ENCODE results near the gene ART4.

Gene ART4

GRCh38 chr12:14852880-14853279, 9.6 kb upstream of the ART4 start:
- no peak overlapping the region for H2AFZ ChIP-seq (ENCODE audit: low read depth, low read length)
- H2BK15ac ChIP-seq (ENCODE audit: low read depth, poor library complexity, severe bottlenecking): no peak overlapping the region
- no peak overlapping the region for H3K4me2 ChIP-seq (ENCODE audit: low read length, poor library complexity, severe bottlenecking)
- no peak overlapping the region for H3K14ac ChIP-seq (ENCODE audit: low read length in 2 of 2)
- H3K23ac ChIP-seq (ENCODE audit: low read length in 2 of 2): no peak overlapping the region
- H3K9ac ChIP-seq (ENCODE audit: low read length): no peak overlapping the region
- H3K36me3 ChIP-seq (ENCODE audit: control insufficient read depth in 1 of 2, insufficient read depth in 2 of 2, low read depth in 1 of 2, low read length in 2 of 2): no peaks in the 10 kb centered on the region
- H3K4me3 ChIP-seq (ENCODE audit: insufficient read depth in 1 of 2, low read depth in 1 of 2, low read length in 2 of 2): no peak overlapping the region
- H4K8ac ChIP-seq (ENCODE audit: low read length): no peak overlapping the region
- no peak overlapping the region for H2BK5ac ChIP-seq (ENCODE audit: low read depth, low read length, poor library complexity, severe bottlenecking)
- H2AK5ac ChIP-seq (ENCODE audit: low read length, severe bottlenecking): no peak overlapping the region
- no peak overlapping the region for H3K27ac ChIP-seq (ENCODE audit: low read length, poor library complexity, severe bottlenecking)
- no peak for DNase-seq
- H3K4ac ChIP-seq (ENCODE audit: low read depth in 1 of 2, low read length in 2 of 2): no peak overlapping the region
- H3K4me1 ChIP-seq (ENCODE audit: control insufficient read depth, insufficient read depth, low read depth, low read length): no peaks in the 10 kb centered on the region
- no peak overlapping the region for H4K91ac ChIP-seq (ENCODE audit: low read length)
- H2BK12ac ChIP-seq (ENCODE audit: low read length in 2 of 2): no peak overlapping the region
- H3K79me1 ChIP-seq (replicated peaks; ENCODE audit: low read length, poor library complexity, severe bottlenecking): no peaks in the 10 kb centered on the region
- H3K18ac ChIP-seq (ENCODE audit: low read depth in 1 of 2, low read length in 2 of 2): no peak overlapping the region
- no peaks in the 10 kb centered on the region for H3K27me3 ChIP-seq (ENCODE audit: control insufficient read depth in 1 of 2, insufficient read depth in 1 of 2, low read length in 2 of 2)
- H3K9me3 ChIP-seq (ENCODE audit: control insufficient read depth, low read length): no peaks in the 10 kb centered on the region
- H2BK120ac ChIP-seq (ENCODE audit: low read depth, low read length): no peak overlapping the region

GRCh38 chr12:14850929-14851663, 7.8 kb upstream of the ART4 start:
- DNase-seq: no peak
- H3K18ac ChIP-seq (ENCODE audit: low read depth in 1 of 2, low read length in 2 of 2): no peak overlapping the region
- no peak overlapping the region for H3K4me3 ChIP-seq (ENCODE audit: insufficient read depth in 1 of 2, low read depth in 1 of 2, low read length in 2 of 2)
- no peak overlapping the region for H4K8ac ChIP-seq (ENCODE audit: low read length)
- H3K4me1 ChIP-seq (ENCODE audit: control insufficient read depth, insufficient read depth, low read depth, low read length): no peaks in the 10 kb centered on the region
- H2BK5ac ChIP-seq (ENCODE audit: low read depth, low read length, poor library complexity, severe bottlenecking): no peak overlapping the region
- H2AFZ ChIP-seq (ENCODE audit: low read depth, low read length): no peak overlapping the region
- no peak overlapping the region for H2BK12ac ChIP-seq (ENCODE audit: low read length in 2 of 2)
- no peaks in the 10 kb centered on the region for H3K27me3 ChIP-seq (ENCODE audit: control insufficient read depth in 1 of 2, insufficient read depth in 1 of 2, low read length in 2 of 2)
- no peak overlapping the region for H3K14ac ChIP-seq (ENCODE audit: low read length in 2 of 2)
- H3K4ac ChIP-seq (ENCODE audit: low read depth in 1 of 2, low read length in 2 of 2): peak overlapping the region in 1 of 2 experiments; percentile 53
- no peak overlapping the region for H3K27ac ChIP-seq (ENCODE audit: low read length, poor library complexity, severe bottlenecking)
- H3K9ac ChIP-seq (ENCODE audit: low read length): no peak overlapping the region
- no peaks in the 10 kb centered on the region for H3K9me3 ChIP-seq (ENCODE audit: control insufficient read depth, low read length)
- H3K23ac ChIP-seq (ENCODE audit: low read length in 2 of 2): no peak overlapping the region
- no peaks in the 10 kb centered on the region for H3K36me3 ChIP-seq (ENCODE audit: control insufficient read depth in 1 of 2, insufficient read depth in 2 of 2, low read depth in 1 of 2, low read length in 2 of 2)
- no peak overlapping the region for H4K91ac ChIP-seq (ENCODE audit: low read length)
- no peak overlapping the region for H2BK120ac ChIP-seq (ENCODE audit: low read depth, low read length)
- 100% methylated on average over 1 of the region's 1 CpG for WGBS
- no peaks in the 10 kb centered on the region for H3K79me1 ChIP-seq (replicated peaks; ENCODE audit: low read length, poor library complexity, severe bottlenecking)
- H2BK15ac ChIP-seq (ENCODE audit: low read depth, poor library complexity, severe bottlenecking): no peak overlapping the region
- no peak overlapping the region for H2AK5ac ChIP-seq (ENCODE audit: low read length, severe bottlenecking)
- H3K4me2 ChIP-seq (ENCODE audit: low read length, poor library complexity, severe bottlenecking): no peak overlapping the region

DNA sequence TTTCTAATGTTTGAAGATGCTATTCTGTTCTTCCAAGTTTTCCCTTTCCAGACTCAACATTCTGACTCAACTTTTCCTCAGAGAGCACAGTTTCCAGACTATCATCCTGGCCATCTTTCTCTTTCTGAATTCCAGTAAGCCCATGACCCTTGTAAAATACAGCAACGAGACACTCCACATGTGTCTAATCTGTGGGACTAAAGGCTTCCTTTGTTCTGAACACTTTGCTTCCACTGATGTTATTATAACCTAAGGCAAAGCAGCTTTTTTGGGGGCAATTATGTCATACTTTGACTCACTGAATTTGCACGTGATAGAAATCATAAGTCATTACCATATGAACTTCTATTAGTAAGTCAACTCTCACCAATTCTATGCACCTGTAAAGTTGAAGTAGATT, 6.3 kb upstream of the ART4 start:
- no peak overlapping the region for H3K9ac ChIP-seq (ENCODE audit: low read length)
- no peaks in the 10 kb centered on the region for H3K9me3 ChIP-seq (ENCODE audit: control insufficient read depth, low read length)
- H3K23ac ChIP-seq (ENCODE audit: low read length in 2 of 2): no peak overlapping the region
- no peaks in the 10 kb centered on the region for H3K4me1 ChIP-seq (ENCODE audit: control insufficient read depth, insufficient read depth, low read depth, low read length)
- H3K18ac ChIP-seq (ENCODE audit: low read depth in 1 of 2, low read length in 2 of 2): no peak overlapping the region
- H2BK5ac ChIP-seq (ENCODE audit: low read depth, low read length, poor library complexity, severe bottlenecking): no peak overlapping the region
- H3K4me3 ChIP-seq (ENCODE audit: insufficient read depth in 1 of 2, low read depth in 1 of 2, low read length in 2 of 2): no peak overlapping the region
- no peak overlapping the region for H4K8ac ChIP-seq (ENCODE audit: low read length)
- no peak overlapping the region for H2AK5ac ChIP-seq (ENCODE audit: low read length, severe bottlenecking)
- H2AFZ ChIP-seq (ENCODE audit: low read depth, low read length): no peak overlapping the region
- WGBS: 60% methylated on average over 1 of the region's 2 CpGs
- H2BK120ac ChIP-seq (ENCODE audit: low read depth, low read length): no peak overlapping the region
- no peaks in the 10 kb centered on the region for H3K36me3 ChIP-seq (ENCODE audit: control insufficient read depth in 1 of 2, insufficient read depth in 2 of 2, low read depth in 1 of 2, low read length in 2 of 2)
- H3K4me2 ChIP-seq (ENCODE audit: low read length, poor library complexity, severe bottlenecking): no peak overlapping the region
- no peak overlapping the region for H3K14ac ChIP-seq (ENCODE audit: low read length in 2 of 2)
- H3K27ac ChIP-seq (ENCODE audit: low read length, poor library complexity, severe bottlenecking): no peak overlapping the region
- no peaks in the 10 kb centered on the region for H3K27me3 ChIP-seq (ENCODE audit: control insufficient read depth in 1 of 2, insufficient read depth in 1 of 2, low read length in 2 of 2)
- no peak overlapping the region for H4K91ac ChIP-seq (ENCODE audit: low read length)
- DNase-seq: no peak
- H2BK15ac ChIP-seq (ENCODE audit: low read depth, poor library complexity, severe bottlenecking): no peak overlapping the region
- no peak overlapping the region for H3K4ac ChIP-seq (ENCODE audit: low read depth in 1 of 2, low read length in 2 of 2)
- H3K79me1 ChIP-seq (replicated peaks; ENCODE audit: low read length, poor library complexity, severe bottlenecking): no peaks in the 10 kb centered on the region
- no peak overlapping the region for H2BK12ac ChIP-seq (ENCODE audit: low read length in 2 of 2)

DNA sequence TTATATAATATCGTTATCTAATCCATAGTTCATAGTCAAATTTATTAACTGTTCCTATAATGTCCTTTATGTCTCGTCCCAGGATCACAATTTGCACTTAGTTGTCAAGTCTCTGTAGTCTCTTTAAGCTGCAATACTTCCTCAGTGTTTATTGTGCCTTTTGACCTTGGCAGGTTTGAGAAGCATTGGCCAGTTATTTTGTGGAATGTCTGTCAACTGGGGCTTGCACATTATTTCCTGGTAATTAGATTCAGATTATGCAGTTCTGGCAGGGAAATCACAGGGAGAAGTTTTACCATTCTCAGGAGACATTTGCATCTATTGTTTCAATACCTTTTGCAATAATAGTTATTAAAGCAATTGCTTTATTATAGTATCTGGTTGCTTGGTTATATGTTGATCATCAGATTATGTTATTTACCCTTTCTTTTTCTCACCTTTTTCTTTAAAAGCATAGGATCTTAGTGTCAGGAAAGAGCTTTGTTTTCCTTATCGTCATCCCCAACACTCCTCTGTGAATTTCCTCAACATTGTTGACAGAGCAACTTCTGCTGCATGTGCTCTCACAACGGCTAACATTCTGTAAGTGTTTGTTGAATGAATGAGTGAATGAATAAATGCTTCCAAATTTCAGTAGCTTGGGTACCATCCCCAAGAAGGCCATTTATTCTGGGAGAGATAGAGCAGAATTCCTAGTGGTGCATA, 3.7 kb upstream of the ART4 start:
- Histone ChIP-seq H3K79me1 (replicated peaks; ENCODE audit: low read length, poor library complexity, severe bottlenecking) (no peaks in the 10 kb centered on the region), H3K36me3 (ENCODE audit: control insufficient read depth in 1 of 2, insufficient read depth in 2 of 2, low read depth in 1 of 2, low read length in 2 of 2) (no peaks in the 10 kb centered on the region), H3K27ac (ENCODE audit: low read length, poor library complexity, severe bottlenecking) (no peak overlapping the region), H4K8ac (ENCODE audit: low read length) (no peak overlapping the region), H2BK15ac (ENCODE audit: low read depth, poor library complexity, severe bottlenecking) (no peak overlapping the region), H2AFZ (ENCODE audit: low read depth, low read length) (no peak overlapping the region), H3K4me2 (ENCODE audit: low read length, poor library complexity, severe bottlenecking) (peak overlapping the region; percentile 14), H2AK5ac (ENCODE audit: low read length, severe bottlenecking) (no peak overlapping the region), H2BK5ac (ENCODE audit: low read depth, low read length, poor library complexity, severe bottlenecking) (no peak overlapping the region), H3K23ac (ENCODE audit: low read length in 2 of 2) (no peak overlapping the region), H2BK120ac (ENCODE audit: low read depth, low read length) (no peak overlapping the region), H3K14ac (ENCODE audit: low read length in 2 of 2) (no peak overlapping the region), H3K4me1 (ENCODE audit: control insufficient read depth, insufficient read depth, low read depth, low read length) (no peaks in the 10 kb centered on the region), H3K9ac (ENCODE audit: low read length) (no peak overlapping the region), H3K4ac (ENCODE audit: low read depth in 1 of 2, low read length in 2 of 2) (no peak overlapping the region), H3K9me3 (ENCODE audit: control insufficient read depth, low read length) (no peaks in the 10 kb centered on the region), H3K18ac (ENCODE audit: low read depth in 1 of 2, low read length in 2 of 2) (no peak overlapping the region), H3K27me3 (ENCODE audit: control insufficient read depth in 1 of 2, insufficient read depth in 1 of 2, low read length in 2 of 2) (no peaks in the 10 kb centered on the region), H3K4me3 (ENCODE audit: insufficient read depth in 1 of 2, low read depth in 1 of 2, low read length in 2 of 2) (no peak overlapping the region), H2BK12ac (ENCODE audit: low read length in 2 of 2) (peak overlapping the region in 1 of 2 experiments; percentile 18), H4K91ac (ENCODE audit: low read length) (no peak overlapping the region)
- WGBS: 97% methylated on average over 3 of the region's 4 CpGs
- DNase-seq: no peak
